ENCODE data around the gene POTEE. TPM values are rescaled to one million over a fixed set of nuclear protein-coding genes. Genes with fewer than 3 reads are reported as not detected.
"Not testable (repeated sequence)": the region's sequence is repeated elsewhere in the genome, so short reads cannot be mapped to it uniquely, and the experiment has no call there.

Gene POTEE
- total RNA-seq, 2 donors from 2014 or later: not detected

- ATAC-seq: no peak
- 20 to 76% methylated on average over 2 to 14 of the region's 14 CpGs for WGBS, 2 donors
- H3K27ac ChIP-seq: no peak overlapping the region
- DNase-seq: no peak
- H3K4me3 ChIP-seq: no peak overlapping the region
- no peaks in the 10 kb centered on the region for H3K9me3 ChIP-seq
- TF ChIP-seq POLR2A (IDR thresholded peaks at IDR 0.05): no peak
- TF ChIP-seq, protein P1, sequence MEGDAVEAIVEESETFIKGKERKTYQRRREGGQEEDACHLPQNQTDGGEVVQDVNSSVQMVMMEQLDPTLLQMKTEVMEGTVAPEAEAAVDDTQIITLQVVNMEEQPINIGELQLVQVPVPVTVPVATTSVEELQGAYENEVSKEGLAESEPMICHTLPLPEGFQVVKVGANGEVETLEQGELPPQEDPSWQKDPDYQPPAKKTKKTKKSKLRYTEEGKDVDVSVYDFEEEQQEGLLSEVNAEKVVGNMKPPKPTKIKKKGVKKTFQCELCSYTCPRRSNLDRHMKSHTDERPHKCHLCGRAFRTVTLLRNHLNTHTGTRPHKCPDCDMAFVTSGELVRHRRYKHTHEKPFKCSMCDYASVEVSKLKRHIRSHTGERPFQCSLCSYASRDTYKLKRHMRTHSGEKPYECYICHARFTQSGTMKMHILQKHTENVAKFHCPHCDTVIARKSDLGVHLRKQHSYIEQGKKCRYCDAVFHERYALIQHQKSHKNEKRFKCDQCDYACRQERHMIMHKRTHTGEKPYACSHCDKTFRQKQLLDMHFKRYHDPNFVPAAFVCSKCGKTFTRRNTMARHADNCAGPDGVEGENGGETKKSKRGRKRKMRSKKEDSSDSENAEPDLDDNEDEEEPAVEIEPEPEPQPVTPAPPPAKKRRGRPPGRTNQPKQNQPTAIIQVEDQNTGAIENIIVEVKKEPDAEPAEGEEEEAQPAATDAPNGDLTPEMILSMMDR (IDR thresholded peaks at IDR 0.05): no peak
- no peaks in the 10 kb centered on the region for H3K36me3 ChIP-seq (replicated peaks in 1 of 2; ENCODE audit: insufficient read depth in 1 of 2, low read depth in 2 of 2)
- intact Hi-C loops (cut with DNase I): no loop called here
- no peaks in the 10 kb centered on the region for H3K4me1 ChIP-seq
- H3K27me3 ChIP-seq: no peaks in the 10 kb centered on the region
Observed at GRCh38 chr2:131201098-131201497, 8.2 kb upstream of the POTEE start.

DNA sequence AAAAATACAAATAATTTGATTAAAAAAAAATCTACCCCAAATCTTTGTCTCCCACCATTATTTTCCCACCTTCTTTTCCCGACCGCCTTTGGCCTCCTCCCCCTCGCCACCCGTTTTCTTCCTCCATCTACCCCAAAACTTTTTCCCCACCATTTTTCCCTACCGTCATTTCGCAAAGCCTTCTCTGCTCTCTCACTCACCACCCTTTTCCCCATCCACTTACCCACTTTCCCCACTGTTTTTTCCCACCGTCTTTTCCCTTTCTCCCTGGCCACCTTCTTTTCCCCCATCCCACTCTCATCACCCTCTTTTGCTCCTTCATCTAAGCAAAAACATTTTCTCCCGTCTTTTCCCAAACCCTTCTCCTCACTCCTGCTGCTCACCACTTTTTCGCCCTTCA is 1.5 kb upstream of the POTEE start:
- H3K27ac ChIP-seq; ATAC-seq; H3K36me3 ChIP-seq (replicated peaks in 1 of 2; ENCODE audit: insufficient read depth in 1 of 2, low read depth in 2 of 2); H3K9me3 ChIP-seq; DNase-seq; intact Hi-C loops (cut with DNase I); H3K27me3 ChIP-seq; H3K4me3 ChIP-seq; H3K4me1 ChIP-seq: not testable (repeated sequence)
- 52 to 65% methylated on average over 5 to 9 of the region's 9 CpGs for WGBS, 2 donors

- ATAC-seq; H3K9me3 ChIP-seq; H3K27me3 ChIP-seq; DNase-seq; H3K36me3 ChIP-seq (replicated peaks in 1 of 2; ENCODE audit: insufficient read depth in 1 of 2, low read depth in 2 of 2); H3K4me3 ChIP-seq; H3K4me1 ChIP-seq; intact Hi-C loops (cut with DNase I); H3K27ac ChIP-seq: not testable (repeated sequence)
- WGBS, 2 donors: 60 to 100% methylated on average over 2 of the region's 14 CpGs
Observed at GRCh38 chr2:131209773-131210104, 403 bp downstream of the POTEE start.

DNA sequence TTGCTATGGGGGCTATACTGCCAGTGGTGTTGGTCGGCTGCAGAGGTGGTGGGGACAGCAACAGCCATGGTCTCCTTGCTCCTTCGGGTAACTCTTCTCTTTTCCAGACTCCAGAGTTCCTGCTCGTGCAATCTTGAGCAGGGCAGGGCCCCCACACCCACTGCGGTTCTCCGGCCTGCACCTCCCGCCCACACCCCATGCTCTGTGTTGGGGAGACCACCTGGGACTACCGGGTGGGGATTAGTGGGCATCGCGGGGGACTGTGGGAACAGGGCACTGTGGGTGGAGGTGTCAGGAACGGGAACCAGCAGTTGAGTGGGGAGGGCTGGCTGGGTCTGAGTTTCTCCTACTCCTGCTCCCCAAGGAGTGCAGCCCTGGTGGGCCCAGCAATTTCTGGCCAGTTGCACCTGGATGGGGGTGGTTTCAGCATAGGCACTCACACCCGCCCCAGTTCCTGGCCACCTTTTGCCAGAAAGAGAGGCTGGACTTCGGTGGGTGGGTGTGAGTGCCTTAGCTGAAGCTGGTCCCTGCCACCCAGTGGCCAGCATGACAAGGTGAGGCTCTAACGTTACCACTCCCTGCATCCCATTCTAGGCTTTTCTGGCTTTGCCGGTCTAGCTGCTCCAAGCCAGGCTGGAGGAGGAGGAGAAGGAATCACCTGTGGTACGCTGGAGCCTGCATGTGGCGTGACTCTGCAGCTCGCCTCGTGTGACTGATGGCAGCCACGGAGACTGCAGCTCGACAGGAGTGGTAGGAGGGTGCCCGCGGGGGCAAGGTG is 1.3 kb downstream of the POTEE start:
- H3K4me3 ChIP-seq; intact Hi-C loops (cut with DNase I); H3K9me3 ChIP-seq; H3K36me3 ChIP-seq (replicated peaks in 1 of 2; ENCODE audit: insufficient read depth in 1 of 2, low read depth in 2 of 2); ATAC-seq; DNase-seq; H3K27me3 ChIP-seq; H3K4me1 ChIP-seq; H3K27ac ChIP-seq: not testable (repeated sequence)
- WGBS, 2 donors: 20% methylated on average over 1 of the region's 22 CpGs; no CpG with 5 or more reads in 1 of the 2 donors

- H3K27ac ChIP-seq; H3K4me3 ChIP-seq; H3K4me1 ChIP-seq; ATAC-seq; H3K9me3 ChIP-seq; DNase-seq; intact Hi-C loops (cut with DNase I); H3K27me3 ChIP-seq; H3K36me3 ChIP-seq (replicated peaks in 1 of 2; ENCODE audit: insufficient read depth in 1 of 2, low read depth in 2 of 2): not testable (repeated sequence)
- no CpG with 5 or more reads among the region's 60 CpGs for WGBS, 2 donors
Observed at GRCh38 chr2:131217238-131217986, 8.1 kb downstream of the POTEE start.

DNA sequence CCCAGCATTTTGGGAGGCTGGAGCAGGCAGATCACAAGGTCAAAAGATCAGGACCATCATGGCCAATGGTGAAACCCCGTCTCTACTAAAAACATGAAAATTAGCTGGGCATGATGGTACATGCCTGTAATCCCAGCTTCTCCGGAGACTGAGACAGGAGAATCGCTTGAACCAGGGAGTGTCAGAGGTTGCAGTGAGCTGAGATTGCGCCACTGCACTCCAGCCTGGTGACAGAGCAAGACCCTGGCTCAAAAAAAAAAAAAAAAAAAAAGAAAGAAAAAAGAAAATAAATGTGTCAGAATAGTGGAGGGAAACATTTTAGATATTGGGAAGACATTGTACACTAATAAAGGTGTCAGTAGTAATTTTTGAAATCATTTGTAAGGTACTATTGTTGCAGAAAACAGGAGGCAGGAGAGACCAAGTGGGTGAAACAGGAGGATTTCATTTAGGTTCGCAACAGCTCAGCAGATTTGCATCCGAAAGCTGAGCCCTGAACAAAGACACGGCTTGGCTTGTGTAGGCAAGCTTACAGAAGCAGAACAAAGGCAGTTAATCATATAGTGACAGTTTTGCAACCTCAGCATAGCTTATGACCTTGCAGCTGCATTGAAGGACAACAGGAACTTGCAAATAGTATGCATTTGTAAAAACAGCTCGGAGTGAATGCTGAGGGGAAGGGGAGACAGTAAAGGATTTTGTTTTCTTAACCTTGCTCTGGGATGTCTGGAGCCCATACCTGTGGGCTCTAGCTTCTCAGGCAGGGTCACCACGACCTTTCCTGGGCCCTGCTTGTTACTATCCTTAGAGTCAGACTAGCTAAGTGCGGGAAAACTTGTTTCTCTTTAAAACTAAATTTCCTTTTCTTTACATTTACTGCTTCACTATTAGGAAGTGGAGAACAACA is 26.5 kb downstream of the POTEE start:
- not testable (repeated sequence) for H3K27ac ChIP-seq

More for the DNA sequence above, 26.5 kb downstream of the POTEE start:
- DNase-seq; H3K4me1 ChIP-seq; H3K27me3 ChIP-seq; intact Hi-C loops (cut with DNase I); ATAC-seq; H3K36me3 ChIP-seq (replicated peaks in 1 of 2; ENCODE audit: insufficient read depth in 1 of 2, low read depth in 2 of 2); H3K4me3 ChIP-seq; H3K9me3 ChIP-seq: not testable (repeated sequence)
- WGBS, 2 donors: 28 to 44% methylated on average over 7 to 9 of the region's 10 CpGs

Small RNA genes lying within 50 kb of the gene (small RNA-seq; reads per million reads assigned to genes)
- gene AC009477.1 (not detected), gene RNU6-127P (not detected)

Other genes starting within 250 kb of the POTEE start
- gene FAM168B, start 116.1 kb upstream of the POTEE start, total RNA-seq: 10 to 100 TPM; 39.7 to 56.7 TPM
- 10 to 100 TPM; 22.4 to 35.0 TPM for gene PLEKHB2, start 104.2 kb upstream of the POTEE start, total RNA-seq
- under 1 TPM in 1 of 2 donors, not detected in 1; under 0.01 TPM for gene RAB6D, start 154.6 kb downstream of the POTEE start, total RNA-seq

Data from body of pancreas (tissue), 4 donors.